Uterus (tissue), 4 donors: ENCODE data around the gene GPR34. TPM values are rescaled to one million over a fixed set of nuclear protein-coding genes. Genes with fewer than 3 reads are reported as not detected.

Experiments
- DNase-seq, 2 donors: peaks; one replicate each; pipeline ENCODE4 v3.0.0-alpha.2; 2019 to 2020
- H3K27ac ChIP-seq, 2 donors: fragments of 200-600 bp; sonication (generic); 1 replicate in 1 of 2; 2 replicates in 1 of 2; pipeline ENCODE4 v1.5.1; 2016 to 2018
- H3K27me3 ChIP-seq, 2 donors: fragments of 200-600 bp; sonication (generic); one replicate each; pipeline ENCODE4 v1.5.1; 2018 to 2019; ENCODE audit warnings: control low read depth in 1 of 2
- H3K36me3 ChIP-seq, 2 donors: fragments of 200-600 bp; sonication (generic); one replicate each; pipeline ENCODE4 v1.5.1; 2019; ENCODE audit warnings: control low read depth in 1 of 2
- H3K4me1 ChIP-seq, 2 donors: fragments of 200-600 bp; sonication (generic); one replicate each; pipeline ENCODE4 v1.5.1; 2018 to 2019; ENCODE audit warnings: control low read depth in 1 of 2
- H3K4me3 ChIP-seq, 2 donors: fragments of 200-600 bp; sonication (generic); 1 replicate in 1 of 2; 2 replicates in 1 of 2; pipeline ENCODE4 v1.5.1; 2018 to 2019; ENCODE audit warnings: mild to moderate bottlenecking in 1 of 2
- H3K9me3 ChIP-seq, 2 donors: fragments of 200-600 bp; sonication (generic); one replicate each; pipeline ENCODE4 v1.5.1; 2019; ENCODE audit warnings: control low read depth in 1 of 2
- POLR2A ChIP-seq, 2 donors: fragments of 450-650 bp; IDR thresholded peaks; one replicate each; pipeline ENCODE4 v1.6.1; 2016; ENCODE audit warnings: antibody characterized with exemption in 2 of 2, mild to moderate bottlenecking in 1 of 2, moderate library complexity in 1 of 2
- intact Hi-C: fragments of 100-400 bp; cut with DNase I; formaldehyde crosslinking; loops from one replicate; pipeline ENCODE4 v1.15.1; 2023; ENCODE audit warnings: low total_unique reads
- small RNA-seq: library from RNA; depleted of rRNA; stranded (forward); fragments of <200 nt; gene quantifications from one replicate; pipeline ENCODE3, GENCODE V24; 2016
- total RNA-seq, 4 donors: library from RNA; depleted of rRNA in 3 of 4; stranded (reverse); fragments of >200 nt in 3 of 4; gene quantifications; one replicate each; pipeline versions ENCODE4 v1.1.0 to v1.2.4, GENCODE V29; 2014 to 2023
- TF ChIP-seq, protein P1 (sequence below), 4 experiments: fragments of 200-600 bp in 2 of 4; fragments of 450-650 bp in 2 of 4; sonication (generic) in 2 of 4; IDR thresholded peaks; one replicate each; pipeline ENCODE4 v1.5.1; 2016 to 2019; ENCODE audit warnings: antibody characterized with exemption in 4 of 4, mild to moderate bottlenecking in 2 of 4, moderate library complexity in 1 of 4
- donor health status: DM: yes; HTN: yes; CAD: no.

The GPR34 gene
- total RNA-seq, 4 donors from 2014 or later, result 0.26 to 12.0 (median 8.3) TPM

DNA sequence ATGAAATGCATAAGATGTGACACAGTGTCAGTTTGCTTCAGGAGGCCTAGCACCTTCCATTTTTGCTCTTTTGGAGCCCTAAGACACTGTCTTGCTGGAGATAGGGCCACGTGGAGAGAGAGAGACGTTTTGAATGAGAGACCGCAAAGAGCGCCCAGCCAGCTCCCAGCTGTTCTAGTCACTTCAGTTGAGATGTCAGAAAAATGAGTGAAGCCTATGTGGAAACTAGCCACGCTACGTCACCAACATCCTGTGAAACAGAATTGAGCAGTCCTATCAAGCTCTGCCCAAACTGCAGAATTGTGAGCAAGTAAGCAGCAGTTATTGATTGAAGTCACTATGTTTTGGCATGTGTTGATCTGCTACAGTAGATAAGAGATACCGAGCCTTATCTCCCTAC lies 48.3 kb downstream of the GPR34 start:
- no peak for DNase-seq
- Histone ChIP-seq H3K9me3 (no peaks in the 10 kb centered on the region), H3K4me1 (no peaks in the 10 kb centered on the region), H3K36me3 (no peaks in the 10 kb centered on the region), H3K27ac (no peak overlapping the region), H3K27me3 (no peaks in the 10 kb centered on the region), H3K4me3 (no peak overlapping the region)
- intact Hi-C loops, result no loop called here
- TF ChIP-seq, protein P1, sequence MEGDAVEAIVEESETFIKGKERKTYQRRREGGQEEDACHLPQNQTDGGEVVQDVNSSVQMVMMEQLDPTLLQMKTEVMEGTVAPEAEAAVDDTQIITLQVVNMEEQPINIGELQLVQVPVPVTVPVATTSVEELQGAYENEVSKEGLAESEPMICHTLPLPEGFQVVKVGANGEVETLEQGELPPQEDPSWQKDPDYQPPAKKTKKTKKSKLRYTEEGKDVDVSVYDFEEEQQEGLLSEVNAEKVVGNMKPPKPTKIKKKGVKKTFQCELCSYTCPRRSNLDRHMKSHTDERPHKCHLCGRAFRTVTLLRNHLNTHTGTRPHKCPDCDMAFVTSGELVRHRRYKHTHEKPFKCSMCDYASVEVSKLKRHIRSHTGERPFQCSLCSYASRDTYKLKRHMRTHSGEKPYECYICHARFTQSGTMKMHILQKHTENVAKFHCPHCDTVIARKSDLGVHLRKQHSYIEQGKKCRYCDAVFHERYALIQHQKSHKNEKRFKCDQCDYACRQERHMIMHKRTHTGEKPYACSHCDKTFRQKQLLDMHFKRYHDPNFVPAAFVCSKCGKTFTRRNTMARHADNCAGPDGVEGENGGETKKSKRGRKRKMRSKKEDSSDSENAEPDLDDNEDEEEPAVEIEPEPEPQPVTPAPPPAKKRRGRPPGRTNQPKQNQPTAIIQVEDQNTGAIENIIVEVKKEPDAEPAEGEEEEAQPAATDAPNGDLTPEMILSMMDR (IDR thresholded peaks at IDR 0.05), result no peak
- no peak for TF ChIP-seq POLR2A (IDR thresholded peaks at IDR 0.05)

DNA sequence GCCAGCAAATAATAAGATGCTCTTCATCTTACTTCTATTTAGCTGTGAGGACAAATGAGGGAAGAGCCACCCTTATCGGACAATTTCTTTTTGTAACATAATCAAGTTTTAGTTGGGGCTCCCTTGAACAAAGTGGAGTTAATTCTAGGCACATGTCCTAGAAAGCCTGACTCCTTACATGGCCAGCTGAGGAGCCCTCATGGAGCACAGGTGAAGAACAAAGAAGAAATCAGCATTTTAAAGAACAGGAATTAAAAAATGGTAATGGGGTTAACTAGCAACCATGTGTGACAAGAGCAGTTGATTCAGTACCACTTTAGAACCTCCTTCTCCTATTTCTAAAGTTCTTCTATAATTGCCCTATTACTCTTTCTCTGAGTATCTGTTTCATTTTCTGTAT lies 51.1 kb downstream of the GPR34 start:
- intact Hi-C loops, result no loop called here
- H3K4me3 ChIP-seq, result no peak overlapping the region
- no peak overlapping the region for H3K27ac ChIP-seq
- TF ChIP-seq, protein P1 (IDR thresholded peaks at IDR 0.05), result no peak
- no peak for TF ChIP-seq POLR2A (IDR thresholded peaks at IDR 0.05)
- no peaks in the 10 kb centered on the region for H3K27me3 ChIP-seq
- H3K9me3 ChIP-seq, result no peaks in the 10 kb centered on the region
- H3K36me3 ChIP-seq, result no peaks in the 10 kb centered on the region
- no peaks in the 10 kb centered on the region for H3K4me1 ChIP-seq
- no peak for DNase-seq

Small RNAs within 50 kb of the gene (small RNA-seq; reads per million reads assigned to genes)
- gene RN7SL144P, result not detected

Other genes starting within 250 kb of the GPR34 start
- gene NYX, start 241.6 kb upstream of the GPR34 start, total RNA-seq, result not detected
- under 1 TPM in 2 of 4 donors, not detected in 2; 0.29 to 0.30 TPM for gene GPR82, start 35.2 kb downstream of the GPR34 start, total RNA-seq
- gene CASK, start 234.6 kb downstream of the GPR34 start, total RNA-seq, result 10 to 100 TPM in 3 of 4 donors, 1 to 10 TPM in 1; 7.9 to 76.0 (median 40.7) TPM